ENCODE results near the gene CIRBP. TPM values are rescaled to one million over a fixed set of nuclear protein-coding genes. Genes with fewer than 3 reads are reported as not detected.
"Not testable (repeated sequence)": the region's sequence is repeated elsewhere in the genome, so short reads cannot be mapped to it uniquely, and the experiment has no call there.

The CIRBP gene
- total RNA-seq, 2 donors from 2014 or later, result 282 to 301 TPM

- no peak overlapping the region for H3K4me3 ChIP-seq (ENCODE audit: low read length)
- peaks cover 5% of the 10 kb centered on the region for H3K4me1 Mint-ChIP-seq
Observed at GRCh38 chr19:1245494-1246264, 23.5 kb upstream of the CIRBP start.

GRCh38 chr19:1246265-1247087 is 22.7 kb upstream of the CIRBP start:
- H3K27me3 Mint-ChIP-seq (ENCODE audit: insufficient read depth); H3K4me3 ChIP-seq (ENCODE audit: low read length); H3K9me3 Mint-ChIP-seq; H3K36me3 Mint-ChIP-seq (ENCODE audit: low read depth); H3K4me1 Mint-ChIP-seq; H3K27ac ChIP-seq (ENCODE audit: low read depth, low read length); H3K4me3 Mint-ChIP-seq; H3K27ac Mint-ChIP-seq; H3K9ac ChIP-seq (ENCODE audit: extremely low read depth, low read length, poor library complexity, severe bottlenecking); H3K36me3 ChIP-seq (ENCODE audit: control insufficient read depth, insufficient read depth, low read length); H3K27me3 ChIP-seq (ENCODE audit: control insufficient read depth, insufficient read depth, low read length, poor library complexity, severe bottlenecking); H3K9me3 ChIP-seq (ENCODE audit: control insufficient read depth, low read length); H3K4me1 ChIP-seq (ENCODE audit: control insufficient read depth, insufficient read depth, low read length); DNase-seq: not testable (repeated sequence)
- 88 to 92% methylated on average over 13 to 27 of the region's 27 CpGs for WGBS, 2 experiments (ENCODE audit: insufficient coverage in 1 of 2, insufficient read length in 1 of 2)

More at GRCh38 chr19:1245494-1246264, 23.5 kb upstream of the CIRBP start:
- no peaks in the 10 kb centered on the region for H3K36me3 ChIP-seq (ENCODE audit: control insufficient read depth, insufficient read depth, low read length)
- Mint-ChIP-seq H3K9me3 (no peaks in the 10 kb centered on the region), H3K27ac (no peak overlapping the region), H3K36me3 (ENCODE audit: low read depth) (peaks cover 3% of the 10 kb centered on the region), H3K27me3 (ENCODE audit: insufficient read depth) (no peaks in the 10 kb centered on the region), H3K4me3 (no peak overlapping the region)
- DNase-seq, result peak; percentile 68
- H3K27ac ChIP-seq (ENCODE audit: low read depth, low read length), result no peak overlapping the region
- H3K27me3 ChIP-seq (ENCODE audit: control insufficient read depth, insufficient read depth, low read length, poor library complexity, severe bottlenecking), result no peaks in the 10 kb centered on the region
- H3K9ac ChIP-seq (ENCODE audit: extremely low read depth, low read length, poor library complexity, severe bottlenecking), result no peak overlapping the region
- 93 to 96% methylated on average over 18 to 25 of the region's 26 CpGs for WGBS, 2 experiments (ENCODE audit: insufficient coverage in 1 of 2, insufficient read length in 1 of 2)
- peaks cover 5% of the 10 kb centered on the region for H3K4me1 ChIP-seq (ENCODE audit: control insufficient read depth, insufficient read depth, low read length)
- no peaks in the 10 kb centered on the region for H3K9me3 ChIP-seq (ENCODE audit: control insufficient read depth, low read length)
- TF ChIP-seq, protein P1, sequence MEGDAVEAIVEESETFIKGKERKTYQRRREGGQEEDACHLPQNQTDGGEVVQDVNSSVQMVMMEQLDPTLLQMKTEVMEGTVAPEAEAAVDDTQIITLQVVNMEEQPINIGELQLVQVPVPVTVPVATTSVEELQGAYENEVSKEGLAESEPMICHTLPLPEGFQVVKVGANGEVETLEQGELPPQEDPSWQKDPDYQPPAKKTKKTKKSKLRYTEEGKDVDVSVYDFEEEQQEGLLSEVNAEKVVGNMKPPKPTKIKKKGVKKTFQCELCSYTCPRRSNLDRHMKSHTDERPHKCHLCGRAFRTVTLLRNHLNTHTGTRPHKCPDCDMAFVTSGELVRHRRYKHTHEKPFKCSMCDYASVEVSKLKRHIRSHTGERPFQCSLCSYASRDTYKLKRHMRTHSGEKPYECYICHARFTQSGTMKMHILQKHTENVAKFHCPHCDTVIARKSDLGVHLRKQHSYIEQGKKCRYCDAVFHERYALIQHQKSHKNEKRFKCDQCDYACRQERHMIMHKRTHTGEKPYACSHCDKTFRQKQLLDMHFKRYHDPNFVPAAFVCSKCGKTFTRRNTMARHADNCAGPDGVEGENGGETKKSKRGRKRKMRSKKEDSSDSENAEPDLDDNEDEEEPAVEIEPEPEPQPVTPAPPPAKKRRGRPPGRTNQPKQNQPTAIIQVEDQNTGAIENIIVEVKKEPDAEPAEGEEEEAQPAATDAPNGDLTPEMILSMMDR (conservative IDR thresholded peaks at IDR 0.05), result no peak

DNA sequence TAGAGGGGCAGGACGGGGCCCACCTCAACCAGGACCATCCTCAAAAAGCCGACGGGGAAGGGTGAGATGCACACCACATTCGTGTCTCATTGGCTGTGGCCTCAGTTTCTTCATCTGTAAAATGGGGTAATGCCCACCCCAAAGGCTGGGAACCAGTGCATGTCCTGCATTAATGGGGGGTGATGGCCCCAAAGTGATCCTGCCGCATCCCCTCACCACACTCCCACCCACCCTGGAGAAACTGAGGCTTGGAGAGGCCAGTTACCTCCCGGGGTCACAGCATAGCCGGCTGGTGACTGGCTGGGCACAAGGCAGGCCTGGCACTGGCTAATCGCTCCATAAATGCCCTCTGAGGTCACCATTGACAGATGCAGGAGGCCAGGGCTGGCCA is 21.4 kb upstream of the CIRBP start:
- WGBS, 2 experiments (ENCODE audit: insufficient coverage in 1 of 2, insufficient read length in 1 of 2), result 90 to 93% methylated on average over 6 to 8 of the region's 8 CpGs
- Mint-ChIP-seq H3K27ac (no peak overlapping the region), H3K4me1 (peaks cover 2% of the 10 kb centered on the region), H3K9me3 (no peaks in the 10 kb centered on the region), H3K27me3 (ENCODE audit: insufficient read depth) (no peaks in the 10 kb centered on the region), H3K4me3 (peak overlapping the region; percentile 87), H3K36me3 (ENCODE audit: low read depth) (peaks cover 11% of the 10 kb centered on the region)
- H3K4me3 ChIP-seq (ENCODE audit: low read length), result peak overlapping the region; percentile 58
- DNase-seq, result no peak
- H3K4me1 ChIP-seq (ENCODE audit: control insufficient read depth, insufficient read depth, low read length), result peaks cover 5% of the 10 kb centered on the region
- H3K9me3 ChIP-seq (ENCODE audit: control insufficient read depth, low read length), result no peaks in the 10 kb centered on the region
- H3K27me3 ChIP-seq (ENCODE audit: control insufficient read depth, insufficient read depth, low read length, poor library complexity, severe bottlenecking), result no peaks in the 10 kb centered on the region
- peaks cover 13% of the 10 kb centered on the region for H3K36me3 ChIP-seq (ENCODE audit: control insufficient read depth, insufficient read depth, low read length)
- H3K9ac ChIP-seq (ENCODE audit: extremely low read depth, low read length, poor library complexity, severe bottlenecking), result peak overlapping the region; percentile 38
- TF ChIP-seq, protein P1 (conservative IDR thresholded peaks at IDR 0.05), result no peak
- no peak overlapping the region for H3K27ac ChIP-seq (ENCODE audit: low read depth, low read length)

All from endodermal cell (in vitro differentiated cells).